Peyer's patch (tissue), 4 donors: ENCODE measurements around the gene VPS50.

ENCODE experiments used
- CTCF ChIP-seq, 6 experiments: fragments of 450-650 bp in 4 of 6; fragments of 200-600 bp in 2 of 6; sonication (generic) in 1 of 6; IDR thresholded peaks; one replicate each; pipeline ENCODE4 v1.5.1; 2017 to 2019; ENCODE audit warnings: antibody characterized with exemption in 6 of 6, mild to moderate bottlenecking in 3 of 6, moderate library complexity in 1 of 6
- POLR2A ChIP-seq, 2 donors: fragments of 450-650 bp; IDR thresholded peaks; one replicate each; pipeline ENCODE4 v1.5.1; 2017; ENCODE audit warnings: antibody characterized with exemption in 2 of 2, mild to moderate bottlenecking in 2 of 2, moderate library complexity in 2 of 2

DNA sequence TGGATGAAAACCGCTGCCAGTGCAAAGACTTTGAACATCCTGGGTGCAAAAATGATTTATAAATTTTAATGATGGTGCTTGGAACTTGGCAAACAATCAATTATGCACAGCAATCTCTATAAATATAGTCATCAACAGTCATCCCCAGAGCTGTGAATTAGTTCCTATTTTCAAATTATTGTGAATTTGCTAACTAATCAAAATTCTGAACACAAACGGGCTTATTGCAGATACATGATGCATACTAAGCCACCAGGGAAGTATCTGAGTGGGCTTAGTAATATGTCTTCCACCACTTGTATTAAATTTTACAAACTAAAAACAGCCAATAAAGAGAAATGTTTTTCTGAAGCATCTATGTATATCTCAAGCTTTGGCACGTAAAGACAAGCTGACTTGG is 177.2 kb downstream of the VPS50 start:
- TF ChIP-seq POLR2A (IDR thresholded peaks at IDR 0.05), result no peak
- no peak for TF ChIP-seq CTCF (IDR thresholded peaks at IDR 0.05)
